ENCODE data around the gene LRP1B.

The LRP1B gene

DNA sequence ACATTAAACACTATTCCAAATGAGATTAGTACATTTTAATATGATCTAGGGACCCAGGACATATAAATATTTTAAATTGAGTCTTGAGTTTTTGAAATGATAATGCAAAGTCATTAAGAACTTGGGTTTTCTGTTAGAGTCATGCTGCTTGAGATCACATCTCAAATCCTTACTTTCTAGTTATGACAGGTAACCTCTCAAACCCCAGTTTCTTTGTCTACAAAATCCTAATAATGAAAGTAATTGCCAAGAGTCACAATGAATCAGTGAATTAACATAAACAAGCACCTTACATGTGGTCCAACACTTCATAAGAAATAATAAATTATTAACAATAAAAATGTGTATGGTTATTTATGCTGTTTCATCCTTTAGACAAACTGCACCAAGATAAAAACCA, 607.6 kb downstream of the LRP1B start:
- Histone ChIP-seq H3K4me1 (no peaks in the 10 kb centered on the region), H3K4me3 (no peak overlapping the region), H3K27me3 (no peaks in the 10 kb centered on the region), H3K4me2 (no peak overlapping the region), H3K9ac (no peak overlapping the region), H3K9me3 (replicated peaks in 1 of 11) (peaks cover 0 to 6% (median 0%) of the 10 kb centered on the region in 11 experiments; a peak in 2 of 22 replicates), H3K36me3 (no peaks in the 10 kb centered on the region), H3K27ac (no peak overlapping the region), H4K20me1 (no peaks in the 10 kb centered on the region)
- TF ChIP-seq Cebpa-rat (IDR thresholded peaks at IDR 0.05): no peak

DNA sequence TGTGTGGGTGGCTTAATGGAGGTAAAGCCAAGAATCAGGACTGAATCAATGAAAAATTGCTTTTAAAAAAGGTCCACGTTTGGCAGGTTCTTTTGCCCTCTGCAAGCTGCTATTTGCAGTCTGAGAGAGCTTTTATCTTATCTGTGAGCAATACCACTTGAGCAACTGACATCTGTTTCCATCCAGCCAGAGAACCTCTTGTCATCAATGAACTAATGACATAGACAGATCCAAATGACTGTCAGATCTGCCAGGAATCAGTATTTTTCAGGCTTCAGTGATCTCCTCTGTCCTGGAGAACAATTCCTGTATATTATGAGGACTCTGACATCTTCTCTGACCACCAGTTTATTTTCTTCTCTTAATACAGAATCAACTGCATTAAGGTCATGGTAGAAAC, 608.1 kb downstream of the LRP1B start:
- Histone ChIP-seq H3K27me3 (no peaks in the 10 kb centered on the region), H3K9ac (no peak overlapping the region), H4K20me1 (no peaks in the 10 kb centered on the region), H3K4me3 (no peak overlapping the region), H3K4me2 (no peak overlapping the region), H3K27ac (no peak overlapping the region), H3K4me1 (no peaks in the 10 kb centered on the region), H3K36me3 (no peaks in the 10 kb centered on the region), H3K9me3 (replicated peaks in 1 of 11) (peaks cover 0 to 6% (median 0%) of the 10 kb centered on the region in 11 experiments; a peak in 1 of 22 replicates)
- TF ChIP-seq Cebpa-rat (IDR thresholded peaks at IDR 0.05): no peak

DNA sequence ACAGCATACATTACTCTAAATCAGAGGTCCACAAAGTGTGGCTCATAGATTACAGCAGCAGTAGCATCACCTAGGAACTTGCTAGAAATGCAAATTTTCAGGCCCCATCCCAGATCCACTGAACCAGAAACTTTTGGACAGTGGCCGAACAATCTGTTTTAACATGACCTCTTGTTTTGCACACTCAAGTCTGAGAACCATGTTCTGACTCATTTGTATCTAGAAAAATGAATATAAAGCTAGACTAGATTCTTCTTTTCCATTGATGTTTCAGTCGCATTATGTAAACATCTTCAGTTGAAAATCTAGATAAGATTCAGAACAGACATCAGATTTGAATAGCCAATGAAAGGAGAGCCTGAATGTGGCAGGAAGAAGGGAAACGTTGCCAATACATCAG, 608.8 kb downstream of the LRP1B start:
- H3K4me3 ChIP-seq: no peak overlapping the region
- H3K27me3 ChIP-seq: no peaks in the 10 kb centered on the region
- H3K9me3 ChIP-seq (replicated peaks in 1 of 11): peaks cover 0 to 6% (median 0%) of the 10 kb centered on the region in 11 experiments; a peak in 1 of 22 replicates
- H3K36me3 ChIP-seq: no peaks in the 10 kb centered on the region
- no peak overlapping the region for H3K9ac ChIP-seq
- H3K4me2 ChIP-seq: no peak overlapping the region
- no peaks in the 10 kb centered on the region for H4K20me1 ChIP-seq
- no peaks in the 10 kb centered on the region for H3K4me1 ChIP-seq
- H3K27ac ChIP-seq: no peak overlapping the region
- TF ChIP-seq Cebpa-rat (IDR thresholded peaks at IDR 0.05): no peak

DNA sequence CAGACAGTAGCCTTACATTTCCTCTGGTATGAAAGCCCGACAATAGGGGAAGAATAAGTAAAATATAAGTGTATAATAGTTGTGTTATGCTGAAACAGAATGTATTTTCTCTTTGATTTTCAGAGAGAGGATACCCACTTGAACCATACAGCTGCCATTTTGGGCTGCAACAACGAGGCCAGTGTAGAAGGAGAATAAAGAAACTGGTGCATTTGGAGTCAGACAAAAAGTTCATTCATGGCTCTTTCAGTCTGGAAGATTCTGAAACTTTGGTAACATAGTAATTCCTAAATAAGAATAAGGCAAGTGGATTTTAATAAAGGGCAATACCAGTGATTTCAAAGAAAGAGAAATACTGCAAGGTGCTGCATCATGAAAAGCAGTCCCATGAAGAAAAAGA, 610.9 kb downstream of the LRP1B start:
- H3K27ac ChIP-seq: no peak overlapping the region
- no peaks in the 10 kb centered on the region for H4K20me1 ChIP-seq
- H3K4me1 ChIP-seq: peaks cover 0 to 6% (median 0%) of the 10 kb centered on the region in 10 experiments; a peak in 5 of 20 replicates
- no peak overlapping the region for H3K4me2 ChIP-seq
- no peaks in the 10 kb centered on the region for H3K36me3 ChIP-seq
- H3K27me3 ChIP-seq: no peaks in the 10 kb centered on the region
- no peak overlapping the region for H3K4me3 ChIP-seq
- H3K9me3 ChIP-seq (replicated peaks in 1 of 11): peaks cover 0 to 6% (median 0%) of the 10 kb centered on the region in 11 experiments; a peak in 1 of 22 replicates
- H3K9ac ChIP-seq: no peak overlapping the region
- no peak for TF ChIP-seq Cebpa-rat (IDR thresholded peaks at IDR 0.05)

DNA sequence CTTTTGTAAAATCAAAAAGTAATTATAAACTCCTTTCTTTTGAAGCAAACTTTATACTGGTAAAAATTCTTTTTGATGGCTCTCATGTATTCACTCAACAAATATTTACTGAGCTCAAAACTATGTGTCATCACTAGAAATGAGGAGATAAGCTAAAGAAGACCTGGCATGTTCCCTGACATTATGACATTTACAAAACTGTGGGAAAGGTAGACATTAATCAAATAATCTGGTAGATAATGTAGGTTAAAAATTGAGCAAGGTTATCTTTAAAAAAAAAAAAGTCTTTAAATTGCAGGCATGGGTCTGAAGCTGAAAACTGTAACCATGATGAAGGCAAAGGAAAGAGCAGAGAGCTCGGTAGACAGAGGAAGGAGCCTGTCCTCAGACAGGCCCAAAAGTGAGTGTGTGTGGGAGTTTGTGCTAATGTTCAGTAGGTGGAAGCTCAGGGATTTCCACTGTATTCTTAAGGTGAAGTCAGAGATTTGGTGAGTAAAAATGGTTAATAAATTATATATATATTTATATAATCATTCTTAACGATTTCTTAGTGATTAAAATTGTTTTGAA, 612.9 kb downstream of the LRP1B start:
- H3K36me3 ChIP-seq: no peaks in the 10 kb centered on the region
- H3K27ac ChIP-seq: no peak overlapping the region
- no peaks in the 10 kb centered on the region for H4K20me1 ChIP-seq
- H3K4me2 ChIP-seq: no peak overlapping the region
- TF ChIP-seq Cebpa-rat (IDR thresholded peaks at IDR 0.05): no peak
- no peaks in the 10 kb centered on the region for H3K27me3 ChIP-seq
- H3K9me3 ChIP-seq (replicated peaks in 1 of 11): peaks cover 0 to 7% (median 0%) of the 10 kb centered on the region in 11 experiments; a peak in 3 of 22 replicates
- H3K4me3 ChIP-seq: no peak overlapping the region
- H3K4me1 ChIP-seq: peaks cover 0 to 6% (median 0%) of the 10 kb centered on the region in 10 experiments; a peak in 5 of 20 replicates
- no peak overlapping the region for H3K9ac ChIP-seq

DNA sequence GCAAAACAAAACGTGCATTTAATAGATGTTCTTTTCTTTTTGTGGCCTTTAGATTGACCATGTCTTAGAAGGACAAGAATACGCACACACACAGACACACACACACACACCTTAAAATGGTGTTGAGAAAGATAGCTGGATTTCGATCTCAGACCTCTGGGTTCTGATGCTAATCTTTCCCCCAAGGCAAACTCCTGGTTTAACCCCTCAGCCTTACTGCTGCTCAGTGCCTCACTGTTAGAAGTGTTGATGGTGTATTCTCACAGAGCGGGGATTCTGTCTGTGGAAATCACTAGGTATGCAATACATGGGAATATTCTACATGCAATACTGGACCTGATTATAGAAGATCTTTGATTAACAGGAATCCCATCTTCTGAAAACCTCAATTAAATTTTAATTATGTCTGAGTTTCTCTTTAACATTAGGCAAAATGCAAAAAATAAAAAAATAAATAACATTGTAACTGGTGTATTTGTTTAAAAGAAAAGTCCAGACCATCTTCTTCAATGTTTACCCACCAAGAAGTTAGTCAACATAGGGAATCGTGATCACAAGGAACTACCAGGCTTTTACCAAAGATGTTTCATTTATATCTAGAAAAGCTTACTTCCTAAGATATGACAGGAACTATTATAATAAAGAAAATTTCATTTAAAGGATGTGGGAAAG, 613.5 kb downstream of the LRP1B start:
- Histone ChIP-seq H3K4me2 (no peak overlapping the region), H3K27me3 (no peaks in the 10 kb centered on the region)
- no peak for TF ChIP-seq Cebpa-rat (IDR thresholded peaks at IDR 0.05)

DNA sequence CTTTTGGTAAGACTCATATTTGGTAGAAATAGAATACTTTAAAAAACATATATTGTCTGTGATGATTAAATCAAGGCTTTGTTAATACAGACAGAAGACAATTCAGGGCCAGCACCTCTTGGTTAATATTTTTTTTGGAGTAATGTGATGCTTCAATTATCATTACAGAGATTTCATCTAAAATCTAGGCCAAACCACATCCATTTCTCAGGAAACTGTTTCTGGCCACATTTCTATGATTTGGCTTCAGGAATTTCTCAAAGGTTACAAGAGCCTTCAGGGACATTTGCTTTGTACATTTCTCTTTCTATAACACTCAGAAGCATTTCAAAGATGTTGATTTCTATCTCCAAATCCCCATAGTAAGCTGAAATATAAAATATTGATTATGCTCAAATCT, 614.9 kb downstream of the LRP1B start:
- Histone ChIP-seq H3K9me3 (replicated peaks in 1 of 11) (peaks cover 0 to 7% (median 0%) of the 10 kb centered on the region in 11 experiments; a peak in 3 of 22 replicates), H3K4me1 (peaks cover 0 to 6% (median 0%) of the 10 kb centered on the region in 10 experiments; a peak in 5 of 20 replicates), H4K20me1 (no peaks in the 10 kb centered on the region), H3K36me3 (no peaks in the 10 kb centered on the region), H3K4me2 (0 out of 22 replicates have a peak overlapping the region, but pooled peaks of 1 of the 11 experiments have one; percentile 14), H3K9ac (no peak overlapping the region), H3K27ac (no peak overlapping the region), H3K4me3 (no peak overlapping the region), H3K27me3 (no peaks in the 10 kb centered on the region)
- TF ChIP-seq Cebpa-rat (IDR thresholded peaks at IDR 0.05): no peak

More for the DNA sequence above, 613.5 kb downstream of the LRP1B start:
- H4K20me1 ChIP-seq: no peaks in the 10 kb centered on the region
- no peak overlapping the region for H3K9ac ChIP-seq
- peaks cover 0 to 7% (median 0%) of the 10 kb centered on the region in 11 experiments; a peak in 3 of 22 replicates for H3K9me3 ChIP-seq (replicated peaks in 1 of 11)
- H3K36me3 ChIP-seq: no peaks in the 10 kb centered on the region
- H3K27ac ChIP-seq: no peak overlapping the region
- H3K4me3 ChIP-seq: no peak overlapping the region
- H3K4me1 ChIP-seq: peaks cover 0 to 6% (median 0%) of the 10 kb centered on the region in 10 experiments; a peak in 5 of 20 replicates

DNA sequence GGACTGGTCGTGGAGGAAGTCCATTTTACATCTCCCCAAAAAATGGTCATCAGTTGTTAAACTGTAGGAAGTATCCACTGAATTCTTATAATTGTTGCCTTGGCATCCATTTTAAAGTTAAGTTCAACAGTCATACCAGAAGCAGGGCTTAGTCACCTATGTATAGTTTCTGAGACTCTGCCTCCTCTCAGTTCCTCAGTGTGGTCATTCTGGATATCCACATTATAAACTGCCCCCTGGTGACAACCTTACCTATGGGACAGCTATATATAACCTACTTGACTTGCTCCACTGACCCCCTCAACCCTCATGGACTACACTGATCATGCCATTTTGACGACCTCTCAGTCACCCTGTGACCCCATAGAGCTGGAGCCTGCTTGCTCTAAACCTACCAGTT, 617.0 kb downstream of the LRP1B start:
- H3K4me3 ChIP-seq: no peak overlapping the region
- no peak overlapping the region for H3K9ac ChIP-seq
- no peak overlapping the region for H3K27ac ChIP-seq
- no peak for TF ChIP-seq Cebpa-rat (IDR thresholded peaks at IDR 0.05)
- no peak overlapping the region for H3K4me2 ChIP-seq
- H3K27me3 ChIP-seq: no peaks in the 10 kb centered on the region
- H4K20me1 ChIP-seq: no peaks in the 10 kb centered on the region
- H3K9me3 ChIP-seq (replicated peaks in 1 of 11): peaks cover 0 to 7% (median 0%) of the 10 kb centered on the region in 11 experiments; a peak in 3 of 22 replicates
- H3K4me1 ChIP-seq: peaks cover 0 to 6% (median 0%) of the 10 kb centered on the region in 10 experiments; a peak in 5 of 20 replicates
- no peaks in the 10 kb centered on the region for H3K36me3 ChIP-seq

DNA sequence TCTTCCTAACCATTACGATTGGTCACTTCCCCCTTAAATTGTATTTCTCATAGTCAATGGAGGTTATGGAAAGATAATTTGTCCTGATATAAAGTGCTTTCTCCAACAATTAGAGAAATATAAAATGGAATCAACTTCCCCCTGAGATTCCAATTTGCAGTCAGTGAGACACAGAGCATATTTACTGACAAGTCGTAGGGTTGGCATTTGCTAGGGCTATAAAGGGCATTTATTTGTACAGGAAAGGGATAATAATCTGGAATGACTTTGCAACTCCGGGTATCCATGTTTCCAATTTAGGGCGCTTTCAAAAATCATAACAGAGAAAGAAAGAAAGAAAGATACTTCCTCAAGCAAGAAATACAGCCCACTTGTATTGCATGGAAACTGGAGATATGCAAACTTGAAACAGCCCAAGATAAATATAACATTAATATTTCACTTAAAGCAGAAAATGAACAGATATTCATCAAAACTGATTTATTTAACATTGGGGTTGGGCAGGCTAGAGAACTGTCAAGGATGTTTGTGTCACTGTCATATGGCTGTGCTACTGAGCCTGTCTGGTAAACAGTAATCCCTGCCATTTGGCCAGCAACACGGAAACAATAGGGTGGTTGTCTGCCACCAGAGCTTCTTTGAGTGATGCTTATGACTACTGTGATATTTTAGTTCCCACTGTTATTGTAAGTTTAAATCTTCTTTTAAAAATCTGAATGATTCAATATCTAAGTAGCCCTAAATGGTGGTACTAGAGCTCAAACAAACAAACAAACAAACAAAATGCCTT, 621.8 kb downstream of the LRP1B start:
- Histone ChIP-seq H3K27ac (no peak overlapping the region), H3K9me3 (replicated peaks in 1 of 11) (peaks cover 0 to 4% (median 0%) of the 10 kb centered on the region in 11 experiments; a peak in 1 of 22 replicates), H3K4me1 (no peaks in the 10 kb centered on the region), H4K20me1 (no peaks in the 10 kb centered on the region), H3K36me3 (no peaks in the 10 kb centered on the region), H3K27me3 (no peaks in the 10 kb centered on the region), H3K4me3 (no peak overlapping the region), H3K4me2 (no peak overlapping the region), H3K9ac (no peak overlapping the region)
- TF ChIP-seq Cebpa-rat (IDR thresholded peaks at IDR 0.05): no peak

All from BLaER1 treated with 17β-estradiol and CSF1 and Interleukin-3, amounts not matched to agents 10 nM and 100 nM (cell line).